ENCODE data around the gene TAX1BP1. TPM values are rescaled to one million over a fixed set of nuclear protein-coding genes. Genes with fewer than 3 reads are reported as not detected.

Gene TAX1BP1
- total RNA-seq, 2 experiments from 2014 or later = 27.9 to 49.7 TPM

DNA sequence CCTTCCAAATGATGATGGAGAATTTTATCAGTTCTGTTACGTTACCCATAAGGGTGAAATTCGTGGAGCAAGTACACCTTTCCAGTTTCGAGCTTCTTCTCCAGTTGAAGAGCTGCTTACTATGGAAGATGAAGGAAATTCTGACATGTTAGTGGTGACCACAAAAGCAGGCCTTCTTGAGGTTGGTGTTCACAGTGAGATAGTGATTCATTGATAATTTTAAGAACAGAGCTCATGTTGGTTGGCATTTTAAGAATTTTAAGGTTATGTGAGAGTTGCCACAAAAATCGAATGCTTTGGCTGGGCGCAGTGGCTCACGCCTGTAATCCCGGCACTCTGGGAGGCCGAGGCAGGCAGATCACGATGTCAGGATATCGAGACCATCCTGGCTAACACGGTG lies 25.9 kb downstream of the TAX1BP1 start:
- no peaks in the 10 kb centered on the region for H3K4me1 ChIP-seq (ENCODE audit: insufficient read depth, low read length, poor library complexity, severe bottlenecking)
- H4K20me1 ChIP-seq (ENCODE audit: insufficient read depth, low read length) = no peaks in the 10 kb centered on the region
- ChIA-PET CTCF (ENCODE audit: unreplicated experiment) (no interaction called here), POLR2A (interaction anchor here (0.6 to 2.0 kb wide), 3 partner anchors 8 to 116 kb away, joined by 3 to 8 read pairs (median 5); no protein-coding TSS in a partner anchor)
- H3K4me3 ChIP-seq (ENCODE audit: low read depth, low read length, poor library complexity, severe bottlenecking) = no peak overlapping the region
- H3K9me3 ChIP-seq (ENCODE audit: low read length) = no peaks in the 10 kb centered on the region
- no peak overlapping the region for H3K4me2 ChIP-seq (ENCODE audit: low read length)
- TF ChIP-seq EZH2phosphoT487 (IDR thresholded peaks at IDR 0.05; ENCODE audit: borderline replicate concordance, low read depth, low read length) = no peak
- TF ChIP-seq, protein P1, sequence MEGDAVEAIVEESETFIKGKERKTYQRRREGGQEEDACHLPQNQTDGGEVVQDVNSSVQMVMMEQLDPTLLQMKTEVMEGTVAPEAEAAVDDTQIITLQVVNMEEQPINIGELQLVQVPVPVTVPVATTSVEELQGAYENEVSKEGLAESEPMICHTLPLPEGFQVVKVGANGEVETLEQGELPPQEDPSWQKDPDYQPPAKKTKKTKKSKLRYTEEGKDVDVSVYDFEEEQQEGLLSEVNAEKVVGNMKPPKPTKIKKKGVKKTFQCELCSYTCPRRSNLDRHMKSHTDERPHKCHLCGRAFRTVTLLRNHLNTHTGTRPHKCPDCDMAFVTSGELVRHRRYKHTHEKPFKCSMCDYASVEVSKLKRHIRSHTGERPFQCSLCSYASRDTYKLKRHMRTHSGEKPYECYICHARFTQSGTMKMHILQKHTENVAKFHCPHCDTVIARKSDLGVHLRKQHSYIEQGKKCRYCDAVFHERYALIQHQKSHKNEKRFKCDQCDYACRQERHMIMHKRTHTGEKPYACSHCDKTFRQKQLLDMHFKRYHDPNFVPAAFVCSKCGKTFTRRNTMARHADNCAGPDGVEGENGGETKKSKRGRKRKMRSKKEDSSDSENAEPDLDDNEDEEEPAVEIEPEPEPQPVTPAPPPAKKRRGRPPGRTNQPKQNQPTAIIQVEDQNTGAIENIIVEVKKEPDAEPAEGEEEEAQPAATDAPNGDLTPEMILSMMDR (conservative IDR thresholded peaks at IDR 0.05; ENCODE audit: low read length) = no peak
- BruUV-seq (replicated peaks) = no TSS peak
- H3K9me2 ChIP-seq (ENCODE audit: insufficient read depth, low read length) = no peaks in the 10 kb centered on the region
- H2AFZ ChIP-seq (ENCODE audit: low read length) = no peak overlapping the region
- intact Hi-C loops (cut with micrococcal nuclease; ENCODE audit: unreplicated experiment) = no loop called here
- H3K36me3 ChIP-seq (ENCODE audit: insufficient read depth, low read length) = peaks cover 25% of the 10 kb centered on the region
- H3K79me2 ChIP-seq (ENCODE audit: insufficient read depth, low read depth, low read length) = no peaks in the 10 kb centered on the region
- DNase-seq (ENCODE audit: low spot score) = no peak
- H3K27ac ChIP-seq (ENCODE audit: low read depth, low read length, poor library complexity, severe bottlenecking) = no peak overlapping the region

DNA sequence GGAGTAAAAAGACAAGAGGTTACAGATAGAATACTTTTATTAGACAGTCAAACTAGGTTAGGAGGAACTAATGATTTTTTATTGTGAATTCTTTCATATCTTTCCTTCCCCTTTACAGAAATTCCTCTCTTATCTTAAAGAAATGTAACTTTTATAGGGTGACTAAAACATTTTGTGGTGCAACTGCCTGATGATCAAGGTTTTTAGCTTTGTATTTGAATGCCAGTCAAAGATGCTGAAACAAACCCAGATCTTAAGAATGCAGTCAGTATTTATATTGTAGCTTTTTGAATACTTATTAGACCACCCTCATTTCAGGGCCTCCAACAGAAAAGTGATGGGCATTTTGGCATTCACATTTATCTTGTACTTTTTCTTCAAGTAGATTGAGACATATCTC lies 27.4 kb downstream of the TAX1BP1 start:
- no peaks in the 10 kb centered on the region for H3K4me1 ChIP-seq (ENCODE audit: insufficient read depth, low read length, poor library complexity, severe bottlenecking)
- no peak overlapping the region for H3K4me2 ChIP-seq (ENCODE audit: low read length)
- DNase-seq (ENCODE audit: low spot score) = no peak
- H3K4me3 ChIP-seq (ENCODE audit: low read depth, low read length, poor library complexity, severe bottlenecking) = no peak overlapping the region
- peaks cover 23% of the 10 kb centered on the region for H3K36me3 ChIP-seq (ENCODE audit: insufficient read depth, low read length)
- CTCF ChIA-PET (ENCODE audit: unreplicated experiment) = no interaction called here
- no peaks in the 10 kb centered on the region for H3K9me3 ChIP-seq (ENCODE audit: low read length)
- H3K27ac ChIP-seq (ENCODE audit: low read depth, low read length, poor library complexity, severe bottlenecking) = no peak overlapping the region
- no peaks in the 10 kb centered on the region for H3K79me2 ChIP-seq (ENCODE audit: insufficient read depth, low read depth, low read length)
- H4K20me1 ChIP-seq (ENCODE audit: insufficient read depth, low read length) = no peaks in the 10 kb centered on the region
- H2AFZ ChIP-seq (ENCODE audit: low read length) = no peak overlapping the region
- TF ChIP-seq EZH2phosphoT487 (IDR thresholded peaks at IDR 0.05; ENCODE audit: borderline replicate concordance, low read depth, low read length) = no peak
- TF ChIP-seq, protein P1 (conservative IDR thresholded peaks at IDR 0.05; ENCODE audit: low read length) = no peak
- BruUV-seq (replicated peaks) = no TSS peak
- intact Hi-C loops (cut with micrococcal nuclease; ENCODE audit: unreplicated experiment) = no loop called here
- H3K9me2 ChIP-seq (ENCODE audit: insufficient read depth, low read length) = no peaks in the 10 kb centered on the region
- POLR2A ChIA-PET = interaction anchor here (0.6 to 0.7 kb wide), 2 partner anchors 104 to 451 kb away, joined by 3 read pairs; partner anchors contain the start of gene HIBADH

DNA sequence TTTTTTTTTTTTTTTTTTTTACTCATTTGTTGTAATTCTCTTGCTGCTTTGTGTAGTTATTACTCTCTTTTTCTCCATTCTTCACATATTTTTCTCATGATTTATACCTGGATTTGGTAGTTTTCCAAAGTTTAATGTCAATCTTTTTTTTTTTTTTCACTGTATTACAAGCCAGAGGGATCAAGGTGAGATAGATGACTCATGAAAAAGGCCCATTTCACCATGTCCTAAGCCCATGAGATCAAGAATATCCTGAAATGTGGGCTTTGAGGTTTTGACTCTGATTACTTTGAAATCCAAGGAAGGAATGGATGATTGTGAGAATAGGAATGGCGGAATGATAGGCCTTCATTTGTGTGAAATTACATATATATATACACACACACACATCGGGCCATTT lies 31.1 kb downstream of the TAX1BP1 start:
- no peak for DNase-seq (ENCODE audit: low spot score)
- no peak overlapping the region for H3K4me3 ChIP-seq (ENCODE audit: low read depth, low read length, poor library complexity, severe bottlenecking)
- no peaks in the 10 kb centered on the region for H3K4me1 ChIP-seq (ENCODE audit: insufficient read depth, low read length, poor library complexity, severe bottlenecking)
- no peaks in the 10 kb centered on the region for H3K9me2 ChIP-seq (ENCODE audit: insufficient read depth, low read length)
- no peak overlapping the region for H3K4me2 ChIP-seq (ENCODE audit: low read length)
- H3K9me3 ChIP-seq (ENCODE audit: low read length) = no peaks in the 10 kb centered on the region
- no TSS peak for BruUV-seq (replicated peaks)
- intact Hi-C loops (cut with micrococcal nuclease; ENCODE audit: unreplicated experiment) = no loop called here
- ChIA-PET POLR2A (no interaction called here), CTCF (ENCODE audit: unreplicated experiment) (no interaction called here)
- H3K36me3 ChIP-seq (ENCODE audit: insufficient read depth, low read length) = peaks cover 29% of the 10 kb centered on the region
- H3K79me2 ChIP-seq (ENCODE audit: insufficient read depth, low read depth, low read length) = no peaks in the 10 kb centered on the region
- H2AFZ ChIP-seq (ENCODE audit: low read length) = no peak overlapping the region
- TF ChIP-seq, protein P1 (conservative IDR thresholded peaks at IDR 0.05; ENCODE audit: low read length) = no peak
- TF ChIP-seq EZH2phosphoT487 (IDR thresholded peaks at IDR 0.05; ENCODE audit: borderline replicate concordance, low read depth, low read length) = no peak
- H3K27ac ChIP-seq (ENCODE audit: low read depth, low read length, poor library complexity, severe bottlenecking) = no peak overlapping the region
- 0 out of 2 replicates have a peak, but pooled peaks cover 4% of the 10 kb centered on the region for H4K20me1 ChIP-seq (ENCODE audit: insufficient read depth, low read length)

Measured in OCI-LY7 (cell line).